ENCODE data around the gene VPS13C. TPM values are rescaled to one million over a fixed set of nuclear protein-coding genes. Genes with fewer than 3 reads are reported as not detected.

VPS13C gene
- polyA plus RNA-seq, 3 donors = 12.0 to 32.2 (median 18.4) TPM

DNA sequence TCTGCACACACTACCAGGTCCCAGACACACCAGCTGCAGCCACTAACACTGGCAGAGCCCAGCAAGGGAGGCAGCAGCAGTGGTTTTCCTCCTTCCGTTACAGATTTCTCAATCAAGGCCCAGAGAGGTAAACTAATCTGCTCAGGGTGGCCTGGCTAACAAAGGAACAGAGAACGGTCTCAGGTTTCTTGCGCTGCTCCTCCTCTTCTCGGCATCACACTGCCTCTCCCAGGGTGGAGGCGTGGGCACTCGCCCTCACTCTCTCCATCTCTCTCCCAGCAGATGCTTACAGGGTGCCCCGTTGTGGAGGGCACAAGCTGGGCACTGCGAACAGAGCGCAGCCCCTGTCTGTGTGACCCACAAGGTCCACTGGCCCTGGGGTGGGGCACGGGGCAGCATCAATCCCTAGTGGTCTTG is 228.7 kb downstream of the VPS13C start:
- Histone ChIP-seq H3K9me3 (replicated peaks in 1 of 2; ENCODE audit: control insufficient read depth in 1 of 2, insufficient read depth in 1 of 2, low read length in 2 of 2) (no peaks in the 10 kb centered on the region), H3K4me3 (replicated peaks in 1 of 3; ENCODE audit: low read depth in 2 of 3, low read length in 3 of 3) (no peak overlapping the region), H3K4me1 (ENCODE audit: control insufficient read depth in 1 of 2, insufficient read depth in 2 of 2, low read length in 2 of 2) (peaks cover 10 to 12% of the 10 kb centered on the region in 2 donors), H3K36me3 (replicated peaks in 1 of 2; ENCODE audit: control insufficient read depth in 1 of 2, insufficient read depth in 2 of 2, low read length in 2 of 2) (no peaks in the 10 kb centered on the region), H3K27ac (ENCODE audit: low read depth in 1 of 2, low read length in 2 of 2) (no peak overlapping the region), H3K27me3 (ENCODE audit: control insufficient read depth in 2 of 2, insufficient read depth in 2 of 2, low read length in 2 of 2) (peaks cover 0 to 9% of the 10 kb centered on the region in 2 donors), H3K4me2 (replicated peaks; ENCODE audit: extremely low read depth, low read length, poor library complexity, severe bottlenecking) (no peak overlapping the region), H3K9ac (ENCODE audit: insufficient read depth, low read length, poor library complexity, severe bottlenecking) (no peak overlapping the region), H2AFZ (ENCODE audit: insufficient read depth, low read depth, low read length, poor library complexity, severe bottlenecking) (peak overlapping the region; percentile 65), H3K79me2 (ENCODE audit: insufficient read depth, low read length) (no peaks in the 10 kb centered on the region), H4K20me1 (ENCODE audit: insufficient read depth, low read length) (no peaks in the 10 kb centered on the region)
- TF ChIP-seq, protein P1, sequence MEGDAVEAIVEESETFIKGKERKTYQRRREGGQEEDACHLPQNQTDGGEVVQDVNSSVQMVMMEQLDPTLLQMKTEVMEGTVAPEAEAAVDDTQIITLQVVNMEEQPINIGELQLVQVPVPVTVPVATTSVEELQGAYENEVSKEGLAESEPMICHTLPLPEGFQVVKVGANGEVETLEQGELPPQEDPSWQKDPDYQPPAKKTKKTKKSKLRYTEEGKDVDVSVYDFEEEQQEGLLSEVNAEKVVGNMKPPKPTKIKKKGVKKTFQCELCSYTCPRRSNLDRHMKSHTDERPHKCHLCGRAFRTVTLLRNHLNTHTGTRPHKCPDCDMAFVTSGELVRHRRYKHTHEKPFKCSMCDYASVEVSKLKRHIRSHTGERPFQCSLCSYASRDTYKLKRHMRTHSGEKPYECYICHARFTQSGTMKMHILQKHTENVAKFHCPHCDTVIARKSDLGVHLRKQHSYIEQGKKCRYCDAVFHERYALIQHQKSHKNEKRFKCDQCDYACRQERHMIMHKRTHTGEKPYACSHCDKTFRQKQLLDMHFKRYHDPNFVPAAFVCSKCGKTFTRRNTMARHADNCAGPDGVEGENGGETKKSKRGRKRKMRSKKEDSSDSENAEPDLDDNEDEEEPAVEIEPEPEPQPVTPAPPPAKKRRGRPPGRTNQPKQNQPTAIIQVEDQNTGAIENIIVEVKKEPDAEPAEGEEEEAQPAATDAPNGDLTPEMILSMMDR (IDR thresholded peaks at IDR 0.05) = no peak
- Mint-ChIP-seq H3K36me3 (no peaks in the 10 kb centered on the region), H3K27ac (no peak overlapping the region), H3K9me3 (no peaks in the 10 kb centered on the region), H3K27me3 (ENCODE audit: low read depth in 3 of 3) (peaks cover 5 to 18% (median 10%) of the 10 kb centered on the region in 3 donors), H3K4me3 (peak overlapping the region in 1 of 2 donors; percentile 59), H3K4me1 (peaks cover 23% of the 10 kb centered on the region)
- intact Hi-C loops (cut with micrococcal nuclease) = loop anchor here in 1 of 2 donors (5.0 to 10.0 kb wide), 2 partner anchors 667 to 1244 kb away; no protein-coding TSS in a partner anchor
- DNase-seq = no peak
- 30% methylated on average over 10 of the region's 10 CpGs for WGBS (ENCODE audit: insufficient coverage)

DNA sequence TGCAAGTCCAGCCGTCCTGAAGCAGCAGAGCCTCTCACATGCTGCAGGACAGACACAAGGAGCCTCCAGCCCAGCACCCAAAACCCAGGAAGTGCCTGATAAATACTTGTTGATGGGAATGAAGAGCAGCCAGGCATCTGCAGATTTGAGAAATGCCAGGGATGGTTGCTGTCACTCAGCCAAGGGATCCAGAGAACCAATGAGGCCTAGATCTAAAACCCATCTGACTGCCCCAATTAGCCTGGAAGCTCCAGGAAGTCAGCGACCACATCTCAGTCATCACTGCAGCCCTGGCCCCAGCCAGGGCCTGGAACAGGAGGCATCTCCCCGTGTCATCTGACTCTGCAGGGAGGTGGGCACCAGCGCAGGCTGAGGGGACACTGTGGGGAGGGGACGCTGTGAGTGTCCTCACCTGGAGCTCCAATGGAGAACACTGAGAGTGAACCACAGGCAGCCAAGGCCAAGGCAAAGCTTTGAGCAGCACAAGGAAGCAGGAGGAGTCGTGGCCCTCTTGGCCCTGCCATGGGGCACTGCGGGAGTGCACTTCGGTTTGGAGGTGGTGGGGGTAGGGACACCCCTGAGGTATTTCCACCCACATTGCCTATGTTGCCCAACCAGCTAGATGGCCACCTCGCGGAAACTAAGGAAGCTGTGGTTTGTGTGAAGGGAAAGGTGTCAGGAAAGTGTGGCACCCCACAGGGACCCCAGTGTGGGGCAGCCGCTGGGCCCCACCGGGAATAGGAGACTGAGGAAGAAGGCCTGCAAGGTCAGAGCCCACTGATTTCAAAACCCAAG is 229.5 kb downstream of the VPS13C start:
- DNase-seq = no peak
- Histone ChIP-seq H3K4me3 (replicated peaks in 1 of 3; ENCODE audit: low read depth in 2 of 3, low read length in 3 of 3) (no peak overlapping the region), H3K79me2 (ENCODE audit: insufficient read depth, low read length) (no peaks in the 10 kb centered on the region), H4K20me1 (ENCODE audit: insufficient read depth, low read length) (no peaks in the 10 kb centered on the region), H3K9me3 (replicated peaks in 1 of 2; ENCODE audit: control insufficient read depth in 1 of 2, insufficient read depth in 1 of 2, low read length in 2 of 2) (no peaks in the 10 kb centered on the region), H3K4me1 (ENCODE audit: control insufficient read depth in 1 of 2, insufficient read depth in 2 of 2, low read length in 2 of 2) (peaks cover 10 to 12% of the 10 kb centered on the region in 2 donors), H3K4me2 (replicated peaks; ENCODE audit: extremely low read depth, low read length, poor library complexity, severe bottlenecking) (no peak overlapping the region), H3K9ac (ENCODE audit: insufficient read depth, low read length, poor library complexity, severe bottlenecking) (no peak overlapping the region), H3K36me3 (replicated peaks in 1 of 2; ENCODE audit: control insufficient read depth in 1 of 2, insufficient read depth in 2 of 2, low read length in 2 of 2) (no peaks in the 10 kb centered on the region), H3K27me3 (ENCODE audit: control insufficient read depth in 2 of 2, insufficient read depth in 2 of 2, low read length in 2 of 2) (peaks cover 0 to 9% of the 10 kb centered on the region in 2 donors), H2AFZ (ENCODE audit: insufficient read depth, low read depth, low read length, poor library complexity, severe bottlenecking) (peak overlapping the region; percentile 65), H3K27ac (ENCODE audit: low read depth in 1 of 2, low read length in 2 of 2) (no peak overlapping the region)
- WGBS (ENCODE audit: insufficient coverage) = 41% methylated on average over 7 of the region's 12 CpGs
- H3K27me3 Mint-ChIP-seq (ENCODE audit: low read depth in 3 of 3) = peaks cover 5 to 19% (median 10%) of the 10 kb centered on the region in 3 donors
- peaks cover 21% of the 10 kb centered on the region for H3K4me1 Mint-ChIP-seq
- H3K27ac Mint-ChIP-seq = no peak overlapping the region
- intact Hi-C loops (cut with micrococcal nuclease) = loop anchor here in 1 of 2 donors (5.0 to 10.0 kb wide), 2 partner anchors 666 to 1243 kb away; no protein-coding TSS in a partner anchor
- TF ChIP-seq, protein P1 (IDR thresholded peaks at IDR 0.05) = no peak
- peak overlapping the region in 1 of 2 donors; percentile 59 for H3K4me3 Mint-ChIP-seq
- no peaks in the 10 kb centered on the region for H3K9me3 Mint-ChIP-seq
- H3K36me3 Mint-ChIP-seq = no peaks in the 10 kb centered on the region

Data from CD14-positive monocyte (primary cell).